Aorta (tissue), 5 donors: Measurements from ENCODE around the gene CIZ1. TPM values are rescaled to one million over a fixed set of nuclear protein-coding genes. Genes with fewer than 3 reads are reported as not detected.
"Not testable (repeated sequence)": the region's sequence is repeated elsewhere in the genome, so short reads cannot be mapped to it uniquely, and the experiment has no call there.

ENCODE experiments used
- ATAC-seq: fragments of 200-7000 bp; cut with Tn5 transposase; one replicate; pipeline ENCODE4 v1.9.1; 2022; ENCODE audit warnings: moderate library complexity; ENCODE audit not compliant: low FRiP score
- DNase-seq, 2 donors: peaks; one replicate each; pipeline ENCODE4 v3.0.0-alpha.2; 2020
- H3K27ac ChIP-seq, 2 donors: one replicate each; pipeline ENCODE4 v1.5.1; 2013; ENCODE audit warnings: low read length in 2 of 2, mild to moderate bottlenecking in 2 of 2, moderate library complexity in 2 of 2, control low read depth in 1 of 2, inconsistent platforms in 1 of 2, low read depth in 1 of 2
- H3K27me3 ChIP-seq, 2 donors: one replicate each; pipeline ENCODE4 v1.6.1; 2013; ENCODE audit warnings: control low read depth in 1 of 2, low read length in 1 of 2, mild to moderate bottlenecking in 1 of 2, moderate library complexity in 1 of 2; ENCODE audit not compliant: insufficient read depth in 2 of 2, control insufficient read depth in 1 of 2
- H3K36me3 ChIP-seq, 2 donors: one replicate each; pipeline ENCODE4 v1.6.1; 2013; ENCODE audit warnings: control low read depth in 1 of 2, low read length in 1 of 2, mild to moderate bottlenecking in 1 of 2; ENCODE audit not compliant: insufficient read depth in 2 of 2, control insufficient read depth in 1 of 2
- H3K4me1 ChIP-seq, 2 donors: one replicate each; pipeline ENCODE4 v1.6.1; 2013; ENCODE audit warnings: low read length in 2 of 2, control low read depth in 1 of 2, mild to moderate bottlenecking in 1 of 2, moderate library complexity in 1 of 2; ENCODE audit not compliant: insufficient read depth in 2 of 2, control insufficient read depth in 1 of 2
- H3K4me3 ChIP-seq, 2 donors: one replicate each; pipeline ENCODE4 v1.5.1; 2013; ENCODE audit warnings: low read length in 2 of 2, control low read depth in 1 of 2, mild to moderate bottlenecking in 1 of 2
- H3K9me3 ChIP-seq: one replicate; pipeline ENCODE4 v1.6.1; 2013; ENCODE audit warnings: mild to moderate bottlenecking, low read length; ENCODE audit not compliant: control insufficient read depth
- WGBS, 2 donors: extraction: QIAGEN DNeasy Blood & Tissue Kit; methylation state at CpG; one replicate each; pipeline ENCODE4 v1.1.7; 2013; 5-methylcytosine and 5-hydroxymethylcytosine counted together
- intact Hi-C, 2 donors: fragments of 100-400 bp; cut with DNase I; formaldehyde crosslinking; loops; one replicate each; pipeline versions ENCODE4 v1.14.2 to v1.15.0; 2022
- polyA plus RNA-seq, 2 donors: library from polyadenylated mRNA; stranded (reverse); fragments of 200-250 nt; gene quantifications; one replicate each; pipeline ENCODE4 v1.2.3, GENCODE V29; 2013
- total RNA-seq, 2 donors: library from RNA; stranded (reverse); fragmentation: NEBNext Ultra II Directional; extraction: Animal tissue kit (Norgen Biotek cat#: 25700); gene quantifications; one replicate each; pipeline ENCODE4 v1.2.1, GENCODE V29; 2021
- donor health status: healthy with polysubstance abuse.
- donor health status: Bipolar disorder and iron deficiency.
- donor health status: DM: no; HTN: no; CAD: no.
- donor health status: DM: no; HTN: no; CAD: no.
- donor health status: DM: yes; HTN: yes; CAD: no.

Gene CIZ1
- total and polyA plus RNA-seq, 4 donors = 38.4 to 117 (median 74.7) TPM

DNA sequence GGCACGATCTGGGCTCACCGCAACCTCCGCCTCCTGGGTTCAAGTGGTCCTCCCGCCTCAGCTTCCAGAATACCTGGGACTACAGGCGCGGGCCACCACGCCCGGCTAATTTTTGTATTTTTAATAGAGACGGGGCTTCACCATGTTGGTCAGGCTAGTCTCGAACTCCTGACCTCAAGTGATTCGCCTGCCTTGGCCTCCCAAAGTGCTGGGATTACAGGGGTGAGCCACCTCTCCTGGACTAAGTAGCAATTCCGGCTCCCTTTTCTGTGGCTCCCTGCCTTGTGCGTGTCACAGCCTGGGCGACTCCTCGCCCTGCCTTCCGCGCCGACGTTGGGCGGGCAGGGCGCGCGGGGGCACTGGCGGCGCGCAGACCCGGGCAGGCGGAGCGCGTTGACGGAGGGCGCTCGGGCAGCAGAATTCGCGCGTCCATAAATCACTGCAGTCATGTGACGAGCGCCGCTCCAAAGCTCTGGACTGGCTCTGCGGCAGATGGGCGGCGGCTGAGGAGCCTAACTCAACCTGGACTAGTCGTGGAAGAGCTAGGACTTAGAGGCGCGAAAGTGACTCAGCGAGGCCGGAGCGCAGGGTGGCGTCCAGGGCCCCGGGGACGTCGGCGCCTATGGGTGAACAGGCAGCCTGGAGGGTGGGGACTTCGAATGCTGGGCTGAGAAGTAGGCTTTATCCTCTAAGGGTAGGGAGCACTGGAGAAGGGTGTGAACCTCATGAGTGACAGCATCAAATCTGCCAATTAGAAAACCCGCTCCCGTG lies 1.4 kb upstream of the CIZ1 start:
- Histone ChIP-seq H3K27ac (peak overlapping the region in 1 of 2 donors; percentile 66), H3K4me3 (peak overlapping the region in 1 of 2 donors; percentile 72), H3K4me1 (no peaks in the 10 kb centered on the region), H3K27me3 (no peaks in the 10 kb centered on the region), H3K36me3 (no peaks in the 10 kb centered on the region), H3K9me3 (no peaks in the 10 kb centered on the region)
- ATAC-seq = peak; percentile 84
- 11 to 14% methylated on average over 56 of the region's 56 CpGs for WGBS, 2 donors
- intact Hi-C loops = no loop called here
- peak; percentile 94 to 95 for DNase-seq

DNA sequence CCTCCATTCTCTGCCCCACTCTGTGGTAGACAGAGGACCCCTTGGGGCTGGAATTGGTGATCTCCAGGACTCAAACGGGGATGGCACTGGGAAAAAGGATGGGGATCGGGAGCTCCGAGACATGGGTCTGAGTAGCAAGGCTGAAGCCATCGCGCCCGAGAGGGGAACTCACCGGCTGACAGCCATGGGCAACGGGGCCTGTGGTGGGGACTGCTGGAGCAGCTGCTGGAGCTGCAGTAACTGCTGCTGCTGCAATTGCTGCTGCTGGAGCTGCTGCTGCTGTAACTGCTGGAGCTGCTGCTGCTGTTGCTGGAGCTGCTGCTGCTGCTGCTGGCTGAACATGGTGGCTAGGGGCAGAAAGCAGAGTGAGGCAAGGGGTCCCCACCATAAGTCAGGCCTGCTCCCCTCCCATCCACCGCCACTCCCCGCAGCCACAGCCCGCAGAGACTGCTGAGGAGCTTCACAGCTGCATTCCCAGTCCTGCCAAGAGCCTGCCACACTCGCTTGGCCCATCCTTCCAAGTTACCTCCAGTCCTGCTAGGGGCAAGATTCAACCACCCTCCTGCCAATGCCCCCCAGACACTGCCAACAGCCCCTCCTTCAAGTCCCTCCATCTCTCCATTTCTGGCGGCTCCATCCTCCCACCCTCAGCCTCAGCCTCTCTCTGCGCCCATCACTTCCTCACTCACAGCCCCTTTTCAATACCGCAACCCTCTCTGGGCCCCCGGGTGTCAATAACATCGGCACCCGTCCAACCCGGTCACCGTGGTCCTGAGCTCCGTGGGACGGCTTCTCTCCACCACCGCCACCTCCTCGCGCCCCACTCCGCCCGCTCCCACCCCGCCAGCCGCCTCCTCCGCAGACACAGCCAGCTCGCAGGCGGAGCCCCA lies 611 bp downstream of the CIZ1 start:
- Histone ChIP-seq H3K27me3 (no peaks in the 10 kb centered on the region), H3K4me3 (peak overlapping the region; percentile 56 to 72), H3K27ac (no peak overlapping the region), H3K4me1 (no peaks in the 10 kb centered on the region), H3K36me3 (no peaks in the 10 kb centered on the region), H3K9me3 (no peaks in the 10 kb centered on the region)
- intact Hi-C loops = no loop called here
- 16 to 17% methylated on average over 32 of the region's 32 CpGs for WGBS, 2 donors
- DNase-seq = no peak
- ATAC-seq = peak; percentile 4

DNA sequence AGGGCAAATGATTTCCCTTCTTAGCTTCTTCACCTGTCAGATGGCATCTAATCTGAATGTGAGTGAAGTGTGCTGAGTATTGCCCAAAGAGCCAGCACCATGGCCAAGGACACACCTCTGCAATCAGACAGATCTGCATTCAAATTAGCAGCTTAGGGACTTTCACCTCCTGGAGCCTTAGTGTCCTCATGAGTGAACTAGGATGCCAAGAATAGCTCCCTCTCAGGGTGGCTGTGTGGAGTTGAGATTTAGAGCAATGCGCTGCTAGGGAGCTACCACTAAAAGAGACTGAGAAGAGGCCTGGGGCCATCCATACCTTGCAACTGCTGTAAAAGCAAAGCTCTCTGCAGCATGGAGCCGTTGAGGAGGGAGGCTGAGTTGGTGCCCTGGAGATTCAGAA lies 1.4 kb downstream of the CIZ1 start:
- H3K36me3 ChIP-seq = no peaks in the 10 kb centered on the region
- no peaks in the 10 kb centered on the region for H3K9me3 ChIP-seq
- H3K27ac ChIP-seq = no peak overlapping the region
- intact Hi-C loops = no loop called here
- H3K4me1 ChIP-seq = no peaks in the 10 kb centered on the region
- 72 to 88% methylated on average over 2 of the region's 2 CpGs for WGBS, 2 donors
- ATAC-seq = no peak
- H3K4me3 ChIP-seq = no peak overlapping the region
- no peaks in the 10 kb centered on the region for H3K27me3 ChIP-seq
- DNase-seq = no peak

DNA sequence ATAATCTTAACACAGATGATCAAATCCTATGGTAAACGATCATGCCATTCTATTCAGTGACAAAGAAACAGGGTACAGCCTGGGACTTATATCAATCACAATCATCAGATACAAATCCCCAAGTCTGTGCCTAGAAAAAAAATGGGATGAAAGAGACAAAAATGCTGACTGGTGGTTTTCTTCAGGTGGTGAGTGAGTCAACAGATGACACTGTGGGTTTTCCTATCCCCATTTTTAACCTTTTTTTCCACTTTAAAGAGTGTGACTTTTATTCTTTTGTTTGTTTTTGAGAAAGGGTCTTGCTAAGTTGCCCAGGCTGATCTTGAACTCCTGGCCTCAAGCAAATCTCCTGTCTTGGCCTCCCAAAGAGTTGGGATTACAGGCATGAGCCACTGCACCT lies 3.2 kb downstream of the CIZ1 start:
- H3K36me3 ChIP-seq = peaks cover 0 to 2% of the 10 kb centered on the region in 2 donors
- H3K4me3 ChIP-seq = no peak overlapping the region
- intact Hi-C loops = no loop called here
- ATAC-seq = no peak
- H3K4me1 ChIP-seq = no peaks in the 10 kb centered on the region
- DNase-seq = no peak
- H3K9me3 ChIP-seq = no peaks in the 10 kb centered on the region
- H3K27ac ChIP-seq = no peak overlapping the region
- no peaks in the 10 kb centered on the region for H3K27me3 ChIP-seq
- 80 to 82% methylated on average over 1 of the region's 1 CpG for WGBS, 2 donors

DNA sequence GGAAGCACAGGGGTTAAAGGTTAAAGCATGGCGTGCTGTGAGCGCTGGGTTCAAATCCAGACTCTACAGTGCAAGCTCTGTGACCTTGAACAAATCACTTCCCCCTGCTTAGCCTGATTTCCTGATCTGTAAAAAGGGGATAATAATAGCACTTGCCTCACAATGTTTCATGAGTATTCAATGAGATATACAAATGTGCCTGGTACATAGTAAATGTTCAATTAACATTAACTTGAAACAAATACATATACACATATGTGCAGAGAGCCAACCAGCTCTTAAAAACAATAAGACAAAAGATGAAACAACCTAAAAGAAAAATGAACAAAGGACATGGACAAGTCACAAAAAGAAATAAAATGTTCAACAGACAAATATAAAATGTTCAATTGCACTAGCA lies 4.0 kb downstream of the CIZ1 start:
- Histone ChIP-seq H3K9me3 (no peaks in the 10 kb centered on the region), H3K36me3 (peaks cover 0 to 2% of the 10 kb centered on the region in 2 donors), H3K4me1 (no peaks in the 10 kb centered on the region), H3K27ac (no peak overlapping the region), H3K4me3 (no peak overlapping the region), H3K27me3 (no peaks in the 10 kb centered on the region)
- ATAC-seq (no peak), DNase-seq (no peak)
- 95 to 98% methylated on average over 2 of the region's 2 CpGs for WGBS, 2 donors
- intact Hi-C loops = no loop called here

DNA sequence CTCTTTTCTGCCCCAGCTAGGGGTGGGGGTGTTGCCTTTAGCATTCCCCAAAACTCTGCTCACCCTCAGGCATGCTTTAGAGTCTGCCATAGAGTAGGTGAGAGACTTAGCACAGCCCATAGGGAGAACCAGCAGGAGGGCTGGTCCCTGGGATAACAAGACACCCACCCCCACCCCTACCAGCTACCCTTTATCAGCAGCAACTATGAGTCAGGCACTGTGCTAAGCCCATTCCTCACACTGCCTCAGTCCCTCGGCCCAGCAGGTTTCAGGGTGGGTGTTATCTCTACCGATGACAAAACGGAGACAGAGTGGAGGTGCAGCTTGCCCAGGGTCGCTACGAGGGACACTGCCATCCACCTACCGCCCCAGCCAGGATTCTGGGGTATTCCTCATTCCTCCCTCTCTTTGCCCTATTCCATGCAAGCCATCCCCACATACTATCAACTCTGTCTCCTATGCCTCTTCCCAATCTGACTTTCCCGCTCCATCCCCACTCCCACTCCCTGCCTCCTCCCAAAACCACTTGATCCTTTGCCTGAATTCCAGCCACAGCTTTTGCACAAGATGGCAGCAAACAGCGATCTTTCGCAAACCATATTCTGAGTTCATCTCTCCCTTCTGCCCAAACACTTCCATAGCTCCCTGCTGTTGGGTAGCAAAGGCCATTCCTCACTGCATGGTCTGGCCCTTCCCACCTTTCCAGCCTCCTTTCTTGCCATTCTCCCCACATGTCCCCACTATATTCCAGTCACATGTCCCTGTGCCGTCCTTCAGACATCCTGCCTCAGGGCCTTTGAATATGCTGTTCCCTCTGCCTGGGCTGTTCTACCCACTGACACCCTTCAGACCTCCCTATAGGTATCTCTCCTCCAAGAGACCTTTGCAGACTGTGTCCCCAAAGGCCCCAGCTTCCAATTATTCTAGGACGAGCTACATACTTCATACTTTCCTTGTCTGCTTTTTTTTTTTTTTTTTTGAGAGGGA lies 5.1 kb downstream of the CIZ1 start:
- 90 to 93% methylated on average over 11 of the region's 11 CpGs for WGBS, 2 donors
- no peak overlapping the region for H3K4me3 ChIP-seq
- DNase-seq (no peak), ATAC-seq (no peak)
- intact Hi-C loops = no loop called here
- no peaks in the 10 kb centered on the region for H3K4me1 ChIP-seq
- H3K27me3 ChIP-seq = no peaks in the 10 kb centered on the region
- no peaks in the 10 kb centered on the region for H3K9me3 ChIP-seq
- H3K27ac ChIP-seq = no peak overlapping the region
- peaks cover 0 to 2% of the 10 kb centered on the region in 2 donors for H3K36me3 ChIP-seq

DNA sequence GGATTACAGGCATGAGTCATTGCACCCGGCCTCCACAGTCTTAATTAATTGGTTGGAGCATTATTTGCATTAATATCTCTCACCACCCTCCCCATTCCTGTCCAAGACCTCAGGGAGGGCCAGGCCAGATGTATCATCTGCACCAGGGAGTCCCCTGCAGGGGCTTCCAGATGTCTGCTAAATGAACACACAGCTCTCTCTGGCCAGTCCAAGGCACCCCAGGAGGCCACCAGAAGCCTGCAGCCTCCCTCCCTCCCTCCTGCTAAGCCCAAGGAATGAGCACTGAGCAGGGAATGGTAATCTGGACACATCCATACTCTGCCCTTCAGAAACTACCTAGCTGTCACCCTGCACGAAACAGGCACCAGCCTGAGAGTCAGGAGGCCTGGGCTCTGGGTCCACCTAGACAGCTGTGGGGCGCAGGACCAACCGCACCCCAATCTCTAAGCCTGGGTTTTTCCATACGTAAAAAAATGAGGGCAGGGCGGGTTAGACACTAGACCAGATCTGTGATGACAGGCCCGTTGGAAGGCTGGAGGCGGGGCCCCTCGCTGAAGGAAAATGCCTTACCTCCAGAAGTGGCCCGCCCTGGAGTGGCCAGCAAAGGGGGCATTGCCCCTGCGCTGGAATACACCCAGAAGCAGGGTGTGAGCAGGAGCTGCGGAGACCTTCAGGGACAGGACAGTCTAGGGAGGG lies 8.3 kb downstream of the CIZ1 start:
- Histone ChIP-seq H3K36me3 (peaks cover 0 to 7% of the 10 kb centered on the region in 2 donors), H3K9me3 (no peaks in the 10 kb centered on the region), H3K4me3 (no peak overlapping the region), H3K27me3 (no peaks in the 10 kb centered on the region), H3K27ac (no peak overlapping the region), H3K4me1 (no peaks in the 10 kb centered on the region)
- DNase-seq = no peak
- intact Hi-C loops = no loop called here
- no peak for ATAC-seq
- WGBS, 2 donors = 93 to 95% methylated on average over 12 of the region's 12 CpGs

DNA sequence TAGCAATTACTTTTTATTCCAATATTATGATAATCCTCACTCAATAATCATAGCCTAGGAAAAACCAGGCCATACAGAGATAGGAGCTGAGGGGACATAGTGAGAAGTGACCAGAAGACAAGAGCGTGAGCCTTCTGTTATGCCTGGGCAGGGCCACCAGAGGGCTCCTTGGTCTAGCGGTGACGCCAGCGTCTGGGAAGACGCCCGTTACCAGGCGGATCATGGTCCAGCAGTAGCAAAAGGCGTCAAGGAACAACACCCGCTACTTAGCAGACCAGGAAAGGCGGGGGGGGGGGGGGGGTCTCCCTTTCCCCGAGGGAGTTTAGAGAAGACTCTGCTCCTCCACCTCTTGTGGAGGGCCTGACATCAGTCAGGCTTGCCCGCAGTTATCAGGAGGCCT lies 9.9 kb downstream of the CIZ1 start:
- peaks cover 0 to 11% of the 10 kb centered on the region in 2 donors for H3K36me3 ChIP-seq
- H3K27ac ChIP-seq, ATAC-seq, H3K4me3 ChIP-seq, H3K9me3 ChIP-seq, H3K4me1 ChIP-seq, H3K27me3 ChIP-seq, intact Hi-C loops: not testable (repeated sequence)
- DNase-seq = peak in 1 of 2 donors; percentile 86
- 16 to 23% methylated on average over 12 of the region's 12 CpGs for WGBS, 2 donors
